ENCODE measurements around the gene RFX4.
"Not testable (repeated sequence)": the region's sequence is repeated elsewhere in the genome, so short reads cannot be mapped to it uniquely, and the experiment has no call there.

RFX4 gene

DNA sequence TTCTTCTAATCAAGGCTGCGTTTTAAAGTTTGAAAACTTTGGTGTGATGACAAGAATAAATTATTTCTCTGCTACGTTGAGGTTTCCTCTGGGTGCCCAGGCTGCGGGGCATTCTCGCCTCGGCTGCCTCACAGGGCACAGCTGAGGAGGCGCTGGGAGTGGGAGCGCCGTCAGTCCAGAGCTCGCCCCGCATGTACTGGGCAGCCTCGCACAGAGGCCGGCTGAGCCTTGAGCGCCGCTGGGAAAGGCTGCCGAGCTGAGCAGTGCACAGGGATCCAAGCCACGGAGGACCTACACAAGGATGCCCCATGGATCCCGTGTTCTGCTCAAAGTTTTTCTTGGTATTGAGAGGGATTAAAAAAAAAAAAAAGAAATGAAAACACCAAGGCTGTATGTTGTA, 11.6 kb downstream of the RFX4 start:
- DNase-seq: no peak

- no peak for DNase-seq
These were observed 12.5 kb downstream of the RFX4 start for GRCh38 chr12:106595268-106595667.

DNA sequence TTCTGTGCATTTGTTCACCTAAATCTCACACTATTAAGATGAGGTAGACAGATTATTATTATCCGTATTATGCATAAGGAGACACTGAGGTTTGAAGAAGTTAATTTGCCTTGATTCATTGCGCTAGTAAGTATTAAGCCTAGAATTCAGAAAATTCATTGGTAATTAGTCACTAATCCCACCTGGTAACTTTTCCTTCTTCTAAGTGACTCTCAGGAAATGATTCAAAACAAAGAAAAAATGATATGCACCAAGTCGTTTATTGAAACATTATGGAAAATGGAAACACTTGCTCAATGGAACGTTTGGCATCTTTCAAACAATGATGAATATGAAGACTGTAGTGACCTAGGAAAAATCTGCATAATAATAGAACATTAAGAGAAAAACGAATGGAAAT, 15.2 kb downstream of the RFX4 start:
- no peak for DNase-seq

DNA sequence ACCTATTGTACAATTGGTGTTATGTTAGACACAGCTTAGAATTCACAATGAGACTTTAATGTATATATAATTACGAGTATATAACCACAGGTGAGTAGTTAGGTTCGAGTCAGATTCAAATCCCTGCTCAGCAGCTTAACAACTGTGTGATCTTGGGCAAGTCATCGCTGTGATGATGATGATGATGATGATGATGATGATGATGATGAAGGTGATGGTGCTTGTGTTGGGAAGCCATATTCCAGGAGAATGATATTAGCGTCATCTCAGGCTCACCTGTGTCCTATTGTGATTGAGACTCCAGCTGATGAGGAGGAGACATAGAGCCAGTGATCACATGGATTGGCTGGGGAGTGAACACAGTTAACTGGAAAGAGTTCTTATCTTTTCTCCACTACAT, 16.5 kb downstream of the RFX4 start:
- DNase-seq: no peak

- no peak for DNase-seq
These were observed 17.7 kb downstream of the RFX4 start for GRCh38 chr12:106600503-106600902.

GRCh38 chr12:106601031-106601430, 18.2 kb downstream of the RFX4 start:
- no peak for DNase-seq

DNA sequence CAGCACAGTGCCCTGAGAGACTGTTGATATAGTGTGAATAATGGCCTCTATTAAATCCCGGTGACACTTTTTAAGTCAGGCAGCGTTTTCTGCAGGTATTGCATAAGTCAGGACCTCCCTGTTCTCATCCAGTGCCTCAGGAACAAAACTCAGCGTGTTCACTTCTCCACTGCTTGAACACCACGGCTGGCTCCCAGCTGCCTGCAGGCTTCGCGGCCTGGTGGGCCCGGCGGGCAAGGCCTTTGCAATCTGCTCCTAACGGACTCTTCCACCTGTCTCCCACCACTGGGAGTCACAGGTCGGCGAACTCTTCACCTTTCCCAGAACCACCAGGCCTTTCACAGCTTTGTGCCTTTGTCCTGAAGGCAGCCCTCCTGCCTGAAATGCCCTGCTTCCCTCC, 18.7 kb downstream of the RFX4 start:
- no peak for DNase-seq

DNA sequence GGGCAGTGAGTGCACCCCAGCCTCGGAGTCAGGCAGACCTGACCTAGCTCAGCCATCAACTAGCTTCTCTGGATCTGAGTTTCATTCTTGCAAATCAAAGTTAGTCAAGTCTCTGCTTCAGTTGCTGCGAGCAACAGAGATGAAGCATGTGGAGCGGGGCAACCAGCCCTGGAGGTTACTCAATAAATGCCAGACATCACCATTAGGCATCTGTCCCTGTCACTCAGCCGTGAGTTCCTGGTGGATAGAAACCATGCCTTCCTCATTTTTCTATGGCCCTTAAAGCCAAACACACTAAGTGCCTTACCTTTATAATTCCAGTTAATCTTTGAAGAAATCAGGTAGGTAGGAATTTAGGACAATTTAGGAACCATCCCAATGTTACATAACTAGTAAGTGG, 19.3 kb downstream of the RFX4 start:
- no peak for DNase-seq

DNA sequence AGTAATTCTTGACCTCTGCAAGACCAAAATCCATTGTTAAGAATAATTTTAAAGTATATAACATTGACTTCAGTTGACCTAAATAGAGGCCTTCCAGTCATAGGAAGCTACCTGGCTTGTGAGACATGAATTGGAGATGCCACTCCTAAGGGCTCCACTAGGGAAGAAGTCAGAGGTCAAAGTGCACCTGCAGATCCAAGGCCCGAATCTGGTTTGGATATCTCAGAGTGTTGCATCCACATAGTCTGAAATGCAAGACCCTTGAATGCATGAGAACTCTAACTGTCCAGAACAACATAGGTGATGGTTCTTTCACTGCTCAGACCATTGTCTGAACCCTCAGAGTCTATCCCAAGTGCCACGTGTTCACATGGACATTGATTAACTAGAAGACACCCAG, 22.4 kb downstream of the RFX4 start:
- DNase-seq: no peak

DNA sequence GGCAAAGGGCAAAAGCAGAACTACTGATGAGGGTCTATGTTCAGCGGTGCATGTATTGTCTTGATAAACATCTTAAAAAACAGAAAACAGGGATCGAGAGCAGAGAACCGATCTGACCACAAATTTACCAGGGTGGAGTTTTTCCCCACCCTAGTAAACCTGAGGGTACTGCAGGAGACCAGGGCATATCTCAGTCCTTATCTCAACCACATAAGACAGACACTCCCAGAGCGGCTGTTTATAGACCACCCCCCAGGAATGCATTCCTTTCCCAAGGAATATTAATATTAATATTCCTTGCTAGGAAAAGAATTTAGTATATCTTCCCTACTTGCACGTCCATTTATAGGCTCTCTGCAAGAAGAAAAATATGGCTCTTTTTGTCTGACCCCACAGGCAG, 37.8 kb downstream of the RFX4 start:
- not testable (repeated sequence) for DNase-seq

GRCh38 chr12:106625976-106626375, 43.2 kb downstream of the RFX4 start:
- no peak for DNase-seq

GRCh38 chr12:106629797-106630659, 47.2 kb downstream of the RFX4 start:
- DNase-seq: no peak

DNA sequence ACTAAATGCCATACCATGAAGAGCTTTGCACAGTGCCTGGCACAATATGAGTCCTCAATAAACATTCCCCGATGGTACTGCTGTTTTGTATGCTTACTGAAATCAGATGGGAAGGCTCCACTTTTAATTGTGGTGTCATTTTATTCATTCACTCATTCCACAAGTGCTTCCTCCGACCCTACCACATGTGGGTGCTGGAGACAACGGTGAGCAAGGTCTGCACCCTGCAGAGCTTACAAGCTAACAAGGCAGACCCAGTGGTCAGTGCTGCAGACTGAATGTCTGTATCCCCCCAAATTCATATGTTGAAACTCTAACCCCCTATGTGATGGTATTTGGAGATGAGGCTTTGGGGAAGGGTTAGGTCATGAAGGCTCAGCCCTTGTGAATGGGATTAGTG, 48.3 kb downstream of the RFX4 start:
- DNase-seq: no peak

DNA sequence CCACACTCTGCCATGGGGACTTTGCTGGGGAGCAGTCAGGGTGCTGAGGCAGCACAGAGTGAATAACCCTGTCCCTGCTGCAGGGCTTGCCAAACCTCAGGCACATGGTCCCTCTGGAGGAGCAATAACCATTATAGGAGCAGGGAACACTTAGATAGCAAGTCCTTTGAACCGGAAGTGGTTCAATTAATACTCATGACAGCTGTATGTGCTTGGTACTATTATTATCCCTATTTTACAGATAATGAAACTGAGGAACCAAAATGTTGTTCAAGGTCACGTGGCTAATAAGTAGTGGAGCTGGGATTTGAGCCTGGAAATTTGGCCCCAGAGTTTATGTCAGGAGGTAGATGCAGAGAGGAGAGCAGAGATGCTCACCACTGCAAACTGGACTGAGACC, 49.0 kb downstream of the RFX4 start:
- DNase-seq: no peak

DNA sequence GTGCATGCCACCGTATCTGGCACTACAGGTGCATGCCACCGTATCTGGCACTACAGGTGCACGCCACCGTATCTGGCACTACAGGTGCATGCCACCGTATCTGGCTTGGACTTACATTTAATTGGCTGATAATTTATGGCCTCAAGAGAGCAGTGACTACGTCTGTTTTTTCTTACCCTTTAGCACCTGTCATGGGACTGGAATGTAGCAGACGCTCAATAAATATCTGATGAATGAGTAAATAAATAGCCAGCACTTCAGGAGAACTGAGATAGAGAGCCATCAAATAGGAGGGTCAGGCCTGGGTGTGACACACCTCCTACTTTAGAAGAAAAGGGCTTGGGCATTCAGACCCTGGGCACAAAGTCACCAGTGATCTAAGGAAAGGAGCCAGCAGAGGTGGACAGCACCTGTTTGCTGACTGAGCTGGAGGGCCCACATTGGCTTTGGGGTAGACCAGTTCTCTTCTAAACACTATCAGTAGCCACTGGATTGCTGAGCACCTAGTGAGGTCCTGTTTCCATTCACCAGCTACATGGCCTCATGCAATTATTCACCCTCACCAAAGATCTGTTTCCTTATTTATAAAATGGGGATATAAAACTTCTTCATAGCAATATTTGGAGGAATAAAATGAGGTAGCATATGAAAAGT, 50.1 kb downstream of the RFX4 start:
- DNase-seq: no peak

DNA sequence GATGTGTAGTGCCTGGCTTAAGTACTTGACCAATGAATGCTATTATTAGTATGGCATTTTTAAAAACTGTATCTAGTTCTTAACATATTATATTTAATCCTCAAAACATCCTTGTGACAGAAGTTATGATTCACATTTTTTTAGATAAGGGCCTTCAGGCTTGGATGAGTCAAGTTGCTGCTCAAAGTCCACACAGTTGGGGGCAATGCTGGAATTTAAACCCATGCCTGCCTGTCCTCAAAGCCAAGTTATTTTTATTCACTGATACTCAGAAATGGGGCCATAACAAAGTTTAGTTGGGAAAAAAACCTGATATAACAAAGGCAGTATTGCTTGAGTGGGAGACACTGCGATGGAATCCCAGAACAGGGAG, 50.6 kb downstream of the RFX4 start:
- no peak for DNase-seq

DNA sequence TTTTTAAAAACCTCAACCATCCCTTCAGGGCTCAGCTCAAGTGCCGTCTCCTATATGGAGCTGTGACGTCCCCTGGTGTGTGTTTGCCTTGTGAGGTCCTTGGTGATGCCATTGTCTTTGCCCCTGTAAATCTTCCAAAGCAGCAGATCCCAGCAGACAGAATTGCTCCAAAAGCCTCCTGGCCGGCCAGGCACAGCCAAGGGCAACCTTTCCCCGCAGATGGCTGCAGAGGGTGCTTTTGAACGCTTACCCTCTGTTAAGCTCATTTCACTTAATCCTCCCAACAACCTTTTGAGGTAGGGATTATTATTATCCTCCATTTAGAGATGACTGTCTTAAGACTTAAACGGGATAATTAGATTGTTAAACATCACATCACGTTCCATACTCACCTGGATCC, 51.4 kb downstream of the RFX4 start:
- no peak for DNase-seq

- DNase-seq: no peak
These were observed 60.2 kb downstream of the RFX4 start for GRCh38 chr12:106643000-106643399.

GRCh38 chr12:106644335-106645073, 61.7 kb downstream of the RFX4 start:
- no peak for DNase-seq

DNA sequence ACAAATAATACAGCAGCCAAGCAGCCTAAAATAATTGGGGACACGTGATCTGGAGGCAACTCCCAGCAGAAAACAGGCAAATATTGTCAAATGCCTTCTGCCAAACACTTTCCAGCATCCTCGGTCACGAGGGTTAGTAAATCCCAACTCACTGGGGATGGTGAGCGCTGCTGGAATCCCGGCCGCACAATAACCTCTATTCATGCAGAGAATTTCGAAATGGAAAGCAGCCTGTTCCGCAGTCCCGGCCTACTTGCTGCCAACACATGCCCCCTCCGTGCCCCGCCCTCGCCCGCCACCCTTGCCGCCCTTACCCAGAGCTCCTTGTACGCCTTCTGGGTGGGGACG, 62.2 kb downstream of the RFX4 start:
- DNase-seq: no peak

DNA sequence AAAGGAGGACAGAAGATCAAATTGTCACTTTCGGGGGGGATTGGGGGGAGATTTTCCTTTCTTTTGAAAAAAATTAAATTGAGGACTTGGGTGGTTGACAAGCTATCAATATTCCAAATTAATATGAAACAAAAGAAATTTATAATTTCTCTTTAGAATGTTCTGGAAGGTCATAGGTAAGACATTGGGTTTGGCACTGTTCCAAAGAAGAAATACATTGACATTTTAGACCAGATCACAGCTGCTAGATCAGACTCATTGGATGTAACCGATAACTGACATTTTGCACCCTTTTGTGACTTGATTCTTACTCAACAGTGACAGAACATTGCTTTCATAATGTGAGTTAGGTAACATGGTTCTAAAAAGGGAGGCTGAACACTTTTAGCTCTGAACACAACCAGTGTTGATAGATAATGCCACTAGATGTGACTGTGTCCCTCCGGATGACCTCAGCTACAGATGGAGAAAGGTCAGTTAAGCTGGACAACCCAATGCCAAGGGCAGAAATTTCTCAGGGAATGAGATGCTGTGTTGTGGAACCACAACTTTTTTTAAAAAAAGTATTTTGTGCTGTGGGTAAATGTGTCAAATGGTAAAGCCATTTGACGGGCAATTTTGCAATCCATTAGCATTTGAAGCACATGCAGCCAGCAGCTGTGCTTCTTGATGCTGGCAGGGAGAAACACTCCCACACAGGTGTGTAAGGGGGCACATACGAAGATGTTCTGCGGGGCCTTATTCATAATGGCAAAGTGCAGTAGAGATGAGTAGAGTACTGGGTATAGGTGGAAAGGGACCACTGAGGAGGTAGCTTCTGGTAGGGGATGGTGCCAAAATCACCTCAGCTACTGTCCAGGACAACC, 62.9 kb downstream of the RFX4 start:
- no peak for DNase-seq

DNA sequence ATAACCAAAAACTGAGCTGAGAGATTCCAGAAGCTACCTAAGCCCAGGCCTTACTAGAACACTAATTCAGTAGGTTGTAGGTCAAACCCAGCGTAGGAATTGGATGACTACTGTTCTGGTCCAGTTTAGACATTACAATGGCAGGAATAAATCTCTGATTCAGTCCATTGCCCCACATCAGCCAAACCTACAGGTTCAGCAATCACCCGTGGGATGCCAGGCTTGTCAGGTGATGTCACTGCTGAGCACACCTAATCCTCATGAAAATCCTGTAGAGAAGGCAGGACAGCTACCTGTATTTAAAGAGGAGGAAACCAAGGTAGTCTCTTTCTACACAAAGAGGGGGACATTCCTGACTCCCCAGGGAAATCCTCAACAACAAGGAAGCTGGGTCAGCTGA, 63.7 kb downstream of the RFX4 start:
- no peak for DNase-seq
